RWPE1 (cell line): ENCODE results near the gene IQGAP1.

ENCODE experiments used
- CTCF ChIA-PET: fragments of 350-600 bp; sonication (Branson Sonifier 250); formaldehyde crosslinking; extraction: SDS; loops from one replicate; lab custom pipeline; 2021; lab: Yijun Ruan, JAX
- POLR2A ChIA-PET: fragments of 400-600 bp; formaldehyde crosslinking; extraction: SDS; loops from one replicate; lab custom pipeline; 2020; ENCODE audit warnings: antibody characterized with exemption; ENCODE audit not compliant: low non-redundant PET; lab: Yijun Ruan, JAX
- DNase-seq: peaks from one replicate; pipeline ENCODE4 v3.0.0; 2012; ENCODE audit warnings: low spot score
- H3K27ac ChIP-seq: fragments of 450-650 bp; 2 replicates; pipeline ENCODE4 v1.5.1; 2017
- CTCF ChIP-seq: fragments of 450-650 bp; conservative IDR thresholded peaks from 2 replicates; pipeline ENCODE4 v1.5.1; 2017; ENCODE audit warnings: low read depth, mild to moderate bottlenecking

Gene IQGAP1

GRCh38 chr15:90387534-90388461 lies at the start of gene IQGAP1:
TSS of gene IQGAP1 (plus strand) at chr15:90388242. CDS start at chr15:90388342, 100 bp downstream.
- peak; percentile 99 for DNase-seq
- ChIA-PET CTCF (interaction anchor here (0.5 to 1.0 kb wide), 3 partner anchors 94 to 242 kb away, joined by 3 read pairs; no protein-coding TSS in a partner anchor), POLR2A (interaction anchor here (0.5 to 1.3 kb wide), 4 partner anchors 12 to 61 kb away, joined by 4 to 7 read pairs (median 6); partner anchors contain the start of gene ZNF774)
- H3K27ac ChIP-seq: peak within 1 kb of the TSS; percentile 94
- no peak for TF ChIP-seq CTCF

DNA sequence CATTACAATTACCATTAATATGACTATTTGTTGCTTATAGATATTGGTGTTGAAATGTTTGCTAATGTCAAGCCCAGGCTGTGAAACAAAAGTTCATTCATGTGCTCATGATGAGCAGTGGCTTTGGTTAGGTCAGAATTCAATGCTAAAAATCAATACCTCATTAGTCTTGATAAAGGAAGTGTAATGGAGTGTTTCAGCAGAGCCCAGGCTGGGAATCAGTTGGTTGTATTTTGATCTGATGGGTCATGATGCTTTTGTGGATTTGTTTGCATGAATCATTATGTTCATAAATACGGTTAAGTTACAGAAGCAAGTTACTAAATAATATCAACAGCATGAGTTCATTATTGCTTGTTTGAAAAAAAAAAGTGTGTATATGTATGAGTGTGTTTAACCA lies 49.5 kb upstream of the IQGAP1 start:
- no peak for TF ChIP-seq CTCF
- CTCF ChIA-PET: no interaction called here
- DNase-seq: no peak
- H3K27ac ChIP-seq: no peak overlapping the region
- POLR2A ChIA-PET: no interaction called here

DNA sequence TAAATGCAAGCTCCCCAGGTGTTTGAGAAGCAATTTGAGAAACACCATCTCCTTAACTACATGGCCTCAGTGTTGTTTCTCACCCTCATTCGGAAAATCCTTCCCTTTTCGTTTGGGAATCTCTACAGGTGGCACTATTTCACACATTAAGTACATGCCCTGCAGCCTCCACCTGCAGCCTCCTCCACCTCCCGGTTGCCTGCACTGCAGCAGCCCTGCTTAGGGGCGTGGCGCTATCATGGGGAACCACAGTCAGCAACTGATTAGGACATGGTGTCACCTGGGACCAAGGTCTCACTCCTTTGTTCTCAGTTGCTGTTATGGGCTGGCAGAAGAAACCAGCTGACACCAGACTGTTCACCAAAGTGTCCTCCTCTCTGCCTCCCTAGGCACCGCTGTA lies 47.7 kb upstream of the IQGAP1 start:
- H3K27ac ChIP-seq: no peak overlapping the region
- ChIA-PET CTCF (interaction anchor here (2.2 kb wide), 1 partner anchor 20 kb away, joined by 10 read pairs; no protein-coding TSS in a partner anchor), POLR2A (no interaction called here)
- no peak for DNase-seq
- no peak for TF ChIP-seq CTCF

GRCh38 chr15:90343302-90343790 lies 44.7 kb upstream of the IQGAP1 start:
- POLR2A ChIA-PET: no interaction called here
- H3K27ac ChIP-seq: no peak overlapping the region
- CTCF ChIA-PET: no interaction called here
- peak; percentile 26 for DNase-seq
- TF ChIP-seq CTCF: no peak

- ChIA-PET POLR2A (no interaction called here), CTCF (no interaction called here)
These were observed 43.4 kb upstream of the IQGAP1 start for GRCh38 chr15:90344662-90345061.

More at GRCh38 chr15:90344662-90345061, 43.4 kb upstream of the IQGAP1 start:
- H3K27ac ChIP-seq: no peak overlapping the region
- no peak for DNase-seq
- TF ChIP-seq CTCF: no peak
